Neural cell (in vitro differentiated cells): ENCODE measurements around the gene PPM1G.

Experiments used
- EP300 ChIP-seq: fragments of 450-650 bp; conservative IDR thresholded peaks from 2 replicates; pipeline ENCODE4 v1.6.1; 2014; ENCODE audit warnings: antibody characterized with exemption, mild to moderate bottlenecking, moderate library complexity; ENCODE audit not compliant: poor library complexity, severe bottlenecking
- EZH2 ChIP-seq: fragments of 200-600, 300-800 bp; shearing (Covaris generic), sonication (generic); IDR thresholded peaks from 2 replicates; pipeline ENCODE4 v1.6.1; 2014; ENCODE audit warnings: antibody characterized with exemption, low read length, borderline replicate concordance, mild to moderate bottlenecking; ENCODE audit not compliant: insufficient read depth, poor library complexity, severe bottlenecking
- MXI1 ChIP-seq: fragments of 450-650 bp; conservative IDR thresholded peaks from 2 replicates; pipeline ENCODE4 v1.6.1; 2014; ENCODE audit warnings: antibody characterized with exemption, mild to moderate bottlenecking; ENCODE audit not compliant: poor library complexity, severe bottlenecking
- POLR2AphosphoS5 ChIP-seq: IDR thresholded peaks from 2 replicates; pipeline ENCODE4 v1.6.1; 2012
- RAD21 ChIP-seq: fragments of 450-650 bp; conservative IDR thresholded peaks from 2 replicates; pipeline ENCODE4 v1.6.1; 2014; ENCODE audit warnings: antibody characterized with exemption, mild to moderate bottlenecking, moderate library complexity
- TAF1 ChIP-seq: IDR thresholded peaks from 2 replicates; pipeline ENCODE4 v1.6.1; 2012; ENCODE audit warnings: low read depth
- TF ChIP-seq, protein P1 (sequence below): fragments of 450-650 bp; IDR thresholded peaks from 2 replicates; pipeline ENCODE4 v1.5.1; 2014; ENCODE audit warnings: antibody characterized with exemption, mild to moderate bottlenecking, moderate library complexity; ENCODE audit not compliant: poor library complexity, severe bottlenecking
- TF ChIP-seq, protein P2 (sequence below): IDR thresholded peaks from 2 replicates; pipeline ENCODE4 v1.6.1; 2012; ENCODE audit warnings: borderline replicate concordance

DNA sequence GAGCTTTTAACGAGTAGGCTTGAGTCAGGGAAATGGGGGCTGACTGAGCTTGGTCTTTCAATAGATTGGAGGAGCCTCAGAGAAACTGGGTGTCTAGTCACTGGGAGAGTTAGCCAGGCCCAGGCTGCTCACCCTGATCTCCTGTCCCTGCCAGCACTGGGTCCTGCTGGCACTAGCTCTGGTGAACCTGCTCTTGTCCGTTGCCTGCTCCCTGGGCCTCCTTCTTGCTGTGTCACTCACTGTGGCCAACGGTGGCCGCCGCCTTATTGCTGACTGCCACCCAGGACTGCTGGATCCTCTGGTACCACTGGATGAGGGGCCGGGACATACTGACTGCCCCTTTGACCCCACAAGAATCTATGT is 33.5 kb upstream of the PPM1G start:
- TF ChIP-seq, protein P1, sequence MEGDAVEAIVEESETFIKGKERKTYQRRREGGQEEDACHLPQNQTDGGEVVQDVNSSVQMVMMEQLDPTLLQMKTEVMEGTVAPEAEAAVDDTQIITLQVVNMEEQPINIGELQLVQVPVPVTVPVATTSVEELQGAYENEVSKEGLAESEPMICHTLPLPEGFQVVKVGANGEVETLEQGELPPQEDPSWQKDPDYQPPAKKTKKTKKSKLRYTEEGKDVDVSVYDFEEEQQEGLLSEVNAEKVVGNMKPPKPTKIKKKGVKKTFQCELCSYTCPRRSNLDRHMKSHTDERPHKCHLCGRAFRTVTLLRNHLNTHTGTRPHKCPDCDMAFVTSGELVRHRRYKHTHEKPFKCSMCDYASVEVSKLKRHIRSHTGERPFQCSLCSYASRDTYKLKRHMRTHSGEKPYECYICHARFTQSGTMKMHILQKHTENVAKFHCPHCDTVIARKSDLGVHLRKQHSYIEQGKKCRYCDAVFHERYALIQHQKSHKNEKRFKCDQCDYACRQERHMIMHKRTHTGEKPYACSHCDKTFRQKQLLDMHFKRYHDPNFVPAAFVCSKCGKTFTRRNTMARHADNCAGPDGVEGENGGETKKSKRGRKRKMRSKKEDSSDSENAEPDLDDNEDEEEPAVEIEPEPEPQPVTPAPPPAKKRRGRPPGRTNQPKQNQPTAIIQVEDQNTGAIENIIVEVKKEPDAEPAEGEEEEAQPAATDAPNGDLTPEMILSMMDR: no peak
- TF ChIP-seq EZH2 (no peak), RAD21 (no peak), MXI1 (no peak), POLR2AphosphoS5 (no peak), TAF1 (no peak), EP300 (no peak)
- TF ChIP-seq, protein P2, sequence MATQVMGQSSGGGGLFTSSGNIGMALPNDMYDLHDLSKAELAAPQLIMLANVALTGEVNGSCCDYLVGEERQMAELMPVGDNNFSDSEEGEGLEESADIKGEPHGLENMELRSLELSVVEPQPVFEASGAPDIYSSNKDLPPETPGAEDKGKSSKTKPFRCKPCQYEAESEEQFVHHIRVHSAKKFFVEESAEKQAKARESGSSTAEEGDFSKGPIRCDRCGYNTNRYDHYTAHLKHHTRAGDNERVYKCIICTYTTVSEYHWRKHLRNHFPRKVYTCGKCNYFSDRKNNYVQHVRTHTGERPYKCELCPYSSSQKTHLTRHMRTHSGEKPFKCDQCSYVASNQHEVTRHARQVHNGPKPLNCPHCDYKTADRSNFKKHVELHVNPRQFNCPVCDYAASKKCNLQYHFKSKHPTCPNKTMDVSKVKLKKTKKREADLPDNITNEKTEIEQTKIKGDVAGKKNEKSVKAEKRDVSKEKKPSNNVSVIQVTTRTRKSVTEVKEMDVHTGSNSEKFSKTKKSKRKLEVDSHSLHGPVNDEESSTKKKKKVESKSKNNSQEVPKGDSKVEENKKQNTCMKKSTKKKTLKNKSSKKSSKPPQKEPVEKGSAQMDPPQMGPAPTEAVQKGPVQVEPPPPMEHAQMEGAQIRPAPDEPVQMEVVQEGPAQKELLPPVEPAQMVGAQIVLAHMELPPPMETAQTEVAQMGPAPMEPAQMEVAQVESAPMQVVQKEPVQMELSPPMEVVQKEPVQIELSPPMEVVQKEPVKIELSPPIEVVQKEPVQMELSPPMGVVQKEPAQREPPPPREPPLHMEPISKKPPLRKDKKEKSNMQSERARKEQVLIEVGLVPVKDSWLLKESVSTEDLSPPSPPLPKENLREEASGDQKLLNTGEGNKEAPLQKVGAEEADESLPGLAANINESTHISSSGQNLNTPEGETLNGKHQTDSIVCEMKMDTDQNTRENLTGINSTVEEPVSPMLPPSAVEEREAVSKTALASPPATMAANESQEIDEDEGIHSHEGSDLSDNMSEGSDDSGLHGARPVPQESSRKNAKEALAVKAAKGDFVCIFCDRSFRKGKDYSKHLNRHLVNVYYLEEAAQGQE: no peak
